OCI-LY1 (cell line): ENCODE measurements around the gene SLC25A42.

Experiments used
- H2AFZ ChIP-seq: fragments of 200-600 bp; sonication (generic), shearing (Covaris generic); 2 replicates; pipeline ENCODE4 v1.6.0; 2014; ENCODE audit warnings: antibody characterized with exemption, mild to moderate bottlenecking, low read length
- H3F3A ChIP-seq: fragments of 200-600 bp; sonication (generic), shearing (Covaris generic); 2 replicates; pipeline ENCODE4 v1.6.0; 2014; ENCODE audit warnings: mild to moderate bottlenecking, antibody characterized with exemption, low read length, moderate library complexity; ENCODE audit not compliant: insufficient read depth
- H3K27ac ChIP-seq: fragments of 200-600 bp; sonication (generic); 2 replicates; pipeline ENCODE4 v1.5.1; 2014; ENCODE audit warnings: low read length, mixed run types, mild to moderate bottlenecking, low read depth; ENCODE audit not compliant: poor library complexity, severe bottlenecking
- H3K27me3 ChIP-seq: fragments of 200-600 bp; sonication (generic); 2 replicates; pipeline ENCODE4 v1.6.0; 2014; ENCODE audit warnings: antibody characterized with exemption, mild to moderate bottlenecking, low read length, moderate library complexity; ENCODE audit not compliant: insufficient read depth
- H3K36me3 ChIP-seq: fragments of 200-600 bp; sonication (generic); 2 replicates; pipeline ENCODE4 v1.6.1; 2014; ENCODE audit warnings: mild to moderate bottlenecking, antibody characterized with exemption, low read length, moderate library complexity, mixed read lengths; ENCODE audit not compliant: insufficient read depth
- H3K4me1 ChIP-seq: fragments of 200-600 bp; sonication (generic); 2 replicates; pipeline ENCODE4 v1.5.1; 2014; ENCODE audit warnings: mild to moderate bottlenecking, low read length, moderate library complexity; ENCODE audit not compliant: insufficient read depth, severe bottlenecking
- H3K4me2 ChIP-seq: fragments of 200-600 bp; sonication (generic), shearing (Covaris generic); 2 replicates; pipeline ENCODE4 v1.6.1; 2014; ENCODE audit warnings: low read length
- H3K4me3 ChIP-seq: fragments of 200-600 bp; sonication (generic); 2 replicates; pipeline ENCODE4 v1.5.1; 2014; ENCODE audit warnings: low read length, low read depth, mild to moderate bottlenecking, mixed read lengths; ENCODE audit not compliant: poor library complexity, severe bottlenecking
- H3K79me2 ChIP-seq: fragments of 200-600 bp; shearing (Covaris generic); 2 replicates; pipeline ENCODE4 v1.6.1; 2016; ENCODE audit warnings: mixed run types, low read length, mixed read lengths; ENCODE audit not compliant: insufficient read depth
- H3K9ac ChIP-seq: fragments of 200-600 bp; sonication (generic), shearing (Covaris generic); 2 replicates; pipeline ENCODE4 v1.6.1; 2014; ENCODE audit warnings: mild to moderate bottlenecking, low read length, mixed read lengths
- H3K9me2 ChIP-seq: fragments of 200-600 bp; sonication (generic), shearing (Covaris generic); 2 replicates; pipeline ENCODE4 v1.6.1; 2014; ENCODE audit warnings: low read depth, mild to moderate bottlenecking, low read length, mixed read lengths
- H3K9me3 ChIP-seq: fragments of 200-600 bp; shearing (Covaris generic); 2 replicates; pipeline ENCODE4 v1.6.1; 2014; ENCODE audit warnings: low read length, mixed read lengths
- H4K20me1 ChIP-seq: fragments of 200-600 bp; sonication (generic), shearing (Covaris generic); 2 replicates; pipeline ENCODE4 v1.6.0; 2016; ENCODE audit warnings: mild to moderate bottlenecking, low read length; ENCODE audit not compliant: insufficient read depth
- EZH2 ChIP-seq: fragments of 200-600 bp; sonication (generic), shearing (Covaris generic); IDR thresholded peaks from 2 replicates; pipeline ENCODE4 v1.8.0; 2017; ENCODE audit warnings: borderline replicate concordance, mixed run types, mild to moderate bottlenecking, antibody characterized with exemption, low read length, moderate library complexity, mixed read lengths
- TF ChIP-seq, protein P1 (sequence below): fragments of 200-600 bp; sonication (generic), shearing (Covaris generic); IDR thresholded peaks from 2 replicates; pipeline ENCODE4 v1.5.1; 2017; ENCODE audit warnings: mild to moderate bottlenecking, antibody characterized with exemption, low read length, moderate library complexity, mixed read lengths

SLC25A42 gene

DNA sequence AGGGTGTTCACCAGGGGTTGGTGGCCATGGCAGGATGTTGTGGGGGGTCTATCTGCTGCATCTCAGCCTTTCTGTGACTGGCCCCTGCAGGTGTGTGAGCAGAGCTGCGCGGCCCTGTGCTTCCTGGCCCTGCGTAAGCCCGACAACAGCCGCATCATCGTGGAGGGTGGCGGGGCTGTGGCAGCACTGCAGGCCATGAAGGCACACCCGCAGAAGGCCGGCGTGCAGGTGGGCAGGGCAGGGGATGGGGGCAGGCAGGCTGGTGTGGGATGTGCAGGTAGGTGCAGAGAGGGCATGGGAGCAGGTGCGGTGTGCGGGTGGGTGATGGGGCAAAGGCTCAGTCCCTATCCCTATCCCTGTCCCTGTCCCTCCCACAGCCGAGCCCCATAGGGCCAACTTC lies 8.1 kb upstream of the SLC25A42 start:
- Histone ChIP-seq H3K27me3 (no peaks in the 10 kb centered on the region), H3K79me2 (no peaks in the 10 kb centered on the region)
- TF ChIP-seq EZH2: no peak
- TF ChIP-seq, protein P1, sequence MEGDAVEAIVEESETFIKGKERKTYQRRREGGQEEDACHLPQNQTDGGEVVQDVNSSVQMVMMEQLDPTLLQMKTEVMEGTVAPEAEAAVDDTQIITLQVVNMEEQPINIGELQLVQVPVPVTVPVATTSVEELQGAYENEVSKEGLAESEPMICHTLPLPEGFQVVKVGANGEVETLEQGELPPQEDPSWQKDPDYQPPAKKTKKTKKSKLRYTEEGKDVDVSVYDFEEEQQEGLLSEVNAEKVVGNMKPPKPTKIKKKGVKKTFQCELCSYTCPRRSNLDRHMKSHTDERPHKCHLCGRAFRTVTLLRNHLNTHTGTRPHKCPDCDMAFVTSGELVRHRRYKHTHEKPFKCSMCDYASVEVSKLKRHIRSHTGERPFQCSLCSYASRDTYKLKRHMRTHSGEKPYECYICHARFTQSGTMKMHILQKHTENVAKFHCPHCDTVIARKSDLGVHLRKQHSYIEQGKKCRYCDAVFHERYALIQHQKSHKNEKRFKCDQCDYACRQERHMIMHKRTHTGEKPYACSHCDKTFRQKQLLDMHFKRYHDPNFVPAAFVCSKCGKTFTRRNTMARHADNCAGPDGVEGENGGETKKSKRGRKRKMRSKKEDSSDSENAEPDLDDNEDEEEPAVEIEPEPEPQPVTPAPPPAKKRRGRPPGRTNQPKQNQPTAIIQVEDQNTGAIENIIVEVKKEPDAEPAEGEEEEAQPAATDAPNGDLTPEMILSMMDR: no peak

DNA sequence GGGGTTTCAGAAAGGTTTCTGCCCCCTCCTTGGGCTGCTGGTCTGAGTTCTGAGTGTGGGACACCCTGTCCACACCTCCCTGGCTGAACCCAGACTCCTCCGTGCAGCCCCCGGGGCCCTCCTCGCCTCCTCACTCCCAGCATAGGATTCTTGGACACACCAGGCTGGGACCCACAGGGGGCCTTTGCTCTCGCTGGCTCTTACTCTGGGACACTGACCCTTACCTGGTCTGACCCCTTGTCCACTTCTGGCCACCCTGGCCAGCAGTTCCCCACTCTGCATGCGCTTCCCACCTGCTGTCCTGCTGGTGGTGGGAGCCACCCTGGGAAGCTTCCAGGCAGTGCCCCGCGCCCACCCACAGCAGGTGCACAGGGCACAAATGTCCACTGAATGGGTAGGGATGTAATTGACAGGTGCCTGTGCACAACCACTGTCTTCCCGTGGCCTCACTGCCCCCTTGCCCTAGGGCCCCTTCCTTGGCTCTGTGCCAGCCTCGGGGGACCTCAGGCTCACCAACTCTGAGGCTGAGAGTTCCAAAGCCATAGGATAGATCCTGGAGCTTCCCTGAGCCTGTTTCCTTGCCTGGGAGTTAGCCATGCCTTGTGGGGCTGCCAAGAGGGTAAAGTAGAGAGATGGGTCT lies 7.0 kb upstream of the SLC25A42 start:
- no peaks in the 10 kb centered on the region for H3K9me2 ChIP-seq
- peaks cover 70% of the 10 kb centered on the region for H3K36me3 ChIP-seq
- H3K9ac ChIP-seq: no peak overlapping the region
- H3K27me3 ChIP-seq: no peaks in the 10 kb centered on the region
- H4K20me1 ChIP-seq: no peaks in the 10 kb centered on the region
- H2AFZ ChIP-seq: no peak overlapping the region
- no peak overlapping the region for H3K4me3 ChIP-seq
- TF ChIP-seq, protein P1: no peak
- TF ChIP-seq EZH2: no peak
- H3K4me1 ChIP-seq: no peaks in the 10 kb centered on the region
- no peak overlapping the region for H3K27ac ChIP-seq
- H3K79me2 ChIP-seq: no peaks in the 10 kb centered on the region
- no peaks in the 10 kb centered on the region for H3F3A ChIP-seq
- no peak overlapping the region for H3K4me2 ChIP-seq
- no peaks in the 10 kb centered on the region for H3K9me3 ChIP-seq

More for the DNA sequence above, 8.1 kb upstream of the SLC25A42 start:
- H3K9ac ChIP-seq: no peak overlapping the region
- H3K27ac ChIP-seq: no peak overlapping the region
- no peak overlapping the region for H3K4me2 ChIP-seq
- no peaks in the 10 kb centered on the region for H3K4me1 ChIP-seq
- H3K36me3 ChIP-seq: peaks cover 80% of the 10 kb centered on the region
- no peaks in the 10 kb centered on the region for H4K20me1 ChIP-seq
- no peaks in the 10 kb centered on the region for H3F3A ChIP-seq
- no peaks in the 10 kb centered on the region for H3K9me2 ChIP-seq
- H3K4me3 ChIP-seq: no peak overlapping the region
- no peaks in the 10 kb centered on the region for H3K9me3 ChIP-seq
- H2AFZ ChIP-seq: no peak overlapping the region

DNA sequence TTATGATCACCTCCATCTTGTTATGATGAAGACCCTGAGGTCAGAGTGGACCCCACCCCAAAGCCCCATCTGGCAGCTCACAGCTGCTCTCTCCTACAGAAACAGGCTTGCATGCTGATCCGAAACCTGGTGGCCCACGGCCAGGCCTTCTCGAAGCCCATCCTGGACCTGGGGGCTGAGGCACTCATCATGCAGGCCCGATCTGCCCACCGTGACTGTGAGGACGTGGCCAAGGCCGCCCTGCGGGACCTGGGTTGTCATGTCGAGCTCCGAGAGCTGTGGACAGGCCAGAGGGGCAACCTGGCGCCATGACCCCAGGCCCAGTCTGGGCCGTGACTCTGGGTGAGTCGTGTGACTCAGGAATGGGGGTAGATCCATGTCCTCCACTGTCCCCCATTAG lies 6.5 kb upstream of the SLC25A42 start:
- Histone ChIP-seq H3K4me2 (no peak overlapping the region), H3F3A (no peaks in the 10 kb centered on the region), H3K36me3 (peaks cover 64% of the 10 kb centered on the region), H3K27me3 (no peaks in the 10 kb centered on the region), H3K79me2 (no peaks in the 10 kb centered on the region), H2AFZ (no peak overlapping the region), H4K20me1 (no peaks in the 10 kb centered on the region), H3K27ac (no peak overlapping the region), H3K4me3 (no peak overlapping the region), H3K9ac (no peak overlapping the region), H3K9me2 (no peaks in the 10 kb centered on the region), H3K4me1 (no peaks in the 10 kb centered on the region), H3K9me3 (no peaks in the 10 kb centered on the region)
- no peak for TF ChIP-seq EZH2
- TF ChIP-seq, protein P1: no peak
